ENCODE measurements around the gene CCL22. TPM values are rescaled to one million over a fixed set of nuclear protein-coding genes. Genes with fewer than 3 reads are reported as not detected.
"Not testable (repeated sequence)": the region's sequence is repeated elsewhere in the genome, so short reads cannot be mapped to it uniquely, and the experiment has no call there.

The CCL22 gene
- total RNA-seq, 1 experiment from 2014 or later, result not detected

- not testable (repeated sequence) for H3K36me3 ChIP-seq, H3K9me3 ChIP-seq, H3K4me3 ChIP-seq, DNase-seq
- H3K27me3 ChIP-seq, result peaks cover 19% of the 10 kb centered on the region
Measured at GRCh38 chr16:57397493-57397892, 38.9 kb downstream of the CCL22 start.

GRCh38 chr16:57401943-57402640 is 43.5 kb downstream of the CCL22 start:
- peaks cover 17% of the 10 kb centered on the region for H3K27me3 ChIP-seq
- H3K36me3 ChIP-seq, result no peaks in the 10 kb centered on the region
- no peak overlapping the region for H3K4me3 ChIP-seq
- H3K9me3 ChIP-seq, result no peaks in the 10 kb centered on the region; the same call in 1 of the 2 replicates
- no peak for DNase-seq

- no peak for DNase-seq
- no peaks in the 10 kb centered on the region for H3K36me3 ChIP-seq
Measured at GRCh38 chr16:57403965-57404817, 45.6 kb downstream of the CCL22 start, which contains the start of gene CCL17. TSS of gene CCL17 (plus strand) at chr16:57404767. CDS start at chr16:57413933, 9,166 bp downstream.

GRCh38 chr16:57405097-57405496 is 46.5 kb downstream of the CCL22 start:
- H3K36me3 ChIP-seq, result no peaks in the 10 kb centered on the region
- H3K9me3 ChIP-seq, result no peaks in the 10 kb centered on the region; the same call in 1 of the 2 replicates
- no peak overlapping the region for H3K4me3 ChIP-seq
- peaks cover 27% of the 10 kb centered on the region for H3K27me3 ChIP-seq
- DNase-seq, result no peak

More at GRCh38 chr16:57403965-57404817, 45.6 kb downstream of the CCL22 start, which contains the start of gene CCL17:
- Histone ChIP-seq H3K27me3 (peaks cover 26% of the 10 kb centered on the region), H3K9me3 (no peaks in the 10 kb centered on the region; the same call in 1 of the 2 replicates), H3K4me3 (no peak within 1 kb of the TSS)

GRCh38 chr16:57406881-57407280 is 48.3 kb downstream of the CCL22 start:
- H3K9me3 ChIP-seq, result no peaks in the 10 kb centered on the region; the same call in 1 of the 2 replicates
- DNase-seq, result no peak
- no peaks in the 10 kb centered on the region for H3K36me3 ChIP-seq
- H3K4me3 ChIP-seq, result no peak overlapping the region
- peaks cover 27% of the 10 kb centered on the region for H3K27me3 ChIP-seq

GRCh38 chr16:57407521-57408353 is 49.2 kb downstream of the CCL22 start:
- H3K4me3 ChIP-seq, result no peak overlapping the region
- H3K27me3 ChIP-seq, result peaks cover 30% of the 10 kb centered on the region
- DNase-seq, result no peak
- H3K9me3 ChIP-seq, result no peaks in the 10 kb centered on the region; the same call in 1 of the 2 replicates
- H3K36me3 ChIP-seq, result no peaks in the 10 kb centered on the region

- no peaks in the 10 kb centered on the region for H3K36me3 ChIP-seq
- H3K4me3 ChIP-seq, result no peak overlapping the region
- H3K9me3 ChIP-seq, result no peaks in the 10 kb centered on the region; the same call in 1 of the 2 replicates
- peaks cover 32% of the 10 kb centered on the region for H3K27me3 ChIP-seq
- DNase-seq, result no peak
Measured at GRCh38 chr16:57409065-57409464, 50.5 kb downstream of the CCL22 start.

- Histone ChIP-seq H3K27me3 (peaks cover 31% of the 10 kb centered on the region), H3K4me3 (no peak overlapping the region), H3K9me3 (no peaks in the 10 kb centered on the region; the same call in 1 of the 2 replicates), H3K36me3 (no peaks in the 10 kb centered on the region)
- no peak for DNase-seq
Measured at GRCh38 chr16:57409870-57410587, 51.4 kb downstream of the CCL22 start.

- DNase-seq, result no peak
- H3K27me3 ChIP-seq, result peaks cover 25% of the 10 kb centered on the region
Measured at GRCh38 chr16:57411362-57411976, 52.9 kb downstream of the CCL22 start.

GRCh38 chr16:57412584-57412983 is 54.0 kb downstream of the CCL22 start:
- no peaks in the 10 kb centered on the region for H3K36me3 ChIP-seq
- H3K9me3 ChIP-seq, result no peaks in the 10 kb centered on the region
- peaks cover 14% of the 10 kb centered on the region for H3K27me3 ChIP-seq
- DNase-seq, result no peak
- H3K4me3 ChIP-seq, result no peak overlapping the region

More at GRCh38 chr16:57411362-57411976, 52.9 kb downstream of the CCL22 start:
- Histone ChIP-seq H3K9me3 (no peaks in the 10 kb centered on the region; the same call in 1 of the 2 replicates), H3K4me3 (no peak overlapping the region), H3K36me3 (no peaks in the 10 kb centered on the region)

GRCh38 chr16:57413301-57413730 is 54.7 kb downstream of the CCL22 start:
- peaks cover 11% of the 10 kb centered on the region for H3K27me3 ChIP-seq
- no peaks in the 10 kb centered on the region for H3K36me3 ChIP-seq
- DNase-seq, result no peak

GRCh38 chr16:57413733-57414132 is 55.1 kb downstream of the CCL22 start:
- Histone ChIP-seq H3K36me3 (no peaks in the 10 kb centered on the region), H3K27me3 (peaks cover 11% of the 10 kb centered on the region), H3K4me3 (no peak overlapping the region), H3K9me3 (no peaks in the 10 kb centered on the region)
- no peak for DNase-seq

More at GRCh38 chr16:57413301-57413730, 54.7 kb downstream of the CCL22 start:
- H3K9me3 ChIP-seq, result no peaks in the 10 kb centered on the region
- H3K4me3 ChIP-seq, result no peak overlapping the region

Measured in MG63 (cell line).